Right kidney (tissue), 9 donors: ENCODE results near the gene ZNF723.
"Not testable (repeated sequence)": the region's sequence is repeated elsewhere in the genome, so short reads cannot be mapped to it uniquely, and the experiment has no call there.

Experiments used
- DNase-seq: peaks from one replicate; pipeline ENCODE4 v3.0.0-alpha.2; 2016
- long read RNA-seq, 8 donors: transcript quantifications; one replicate each; lab custom pipeline, GENCODE V29; 2026

The ZNF723 gene
- long read RNA-seq, donor 1: 0 reads
- long read RNA-seq, donor 2: 0 reads
- long read RNA-seq, donor 3: 0 reads
- long read RNA-seq, donor 4: 0 reads
- long read RNA-seq, donor 5: 0 reads
- long read RNA-seq, donor 6: 0 reads
- long read RNA-seq, donor 7: 0 reads
- long read RNA-seq, donor 8: 0 reads

GRCh38 chr19:22832031-22832762, at the start of gene ZNF723:
Gene ZNF723, plus strand, starts transcription at chr19:22832291. Its CDS starts 89 bp downstream, at chr19:22832380.
- no peak for DNase-seq

- peak; percentile 68 for DNase-seq
Measured at GRCh38 chr19:22783651-22784410, 48.3 kb upstream of the ZNF723 start, which contains the start of gene ZNF99. Gene ZNF99, minus strand, starts transcription at chr19:22784151. Its CDS starts 135 bp downstream, at chr19:22784016.

GRCh38 chr19:22792863-22793262, 39.2 kb upstream of the ZNF723 start:
- DNase-seq: not testable (repeated sequence)

GRCh38 chr19:22797040-22797439, 35.1 kb upstream of the ZNF723 start:
- no peak for DNase-seq

- DNase-seq: no peak
Measured at GRCh38 chr19:22806418-22806817, 25.7 kb upstream of the ZNF723 start.

- no peak for DNase-seq
Measured at GRCh38 chr19:22807061-22807835, 24.8 kb upstream of the ZNF723 start.

GRCh38 chr19:22814124-22814523, 18.0 kb upstream of the ZNF723 start:
- no peak for DNase-seq

- DNase-seq: no peak
Measured at GRCh38 chr19:22831211-22831610, 880 bp upstream of the ZNF723 start.

- DNase-seq: not testable (repeated sequence)
Measured at GRCh38 chr19:22857713-22858320, 25.7 kb downstream of the ZNF723 start.

- no peak for DNase-seq
Measured at GRCh38 chr19:22882797-22883196, 50.7 kb downstream of the ZNF723 start.

GRCh38 chr19:22893855-22894270, 61.8 kb downstream of the ZNF723 start:
- no peak for DNase-seq

- DNase-seq: no peak
Measured at GRCh38 chr19:22901431-22902130, 69.5 kb downstream of the ZNF723 start.
